ENCODE data around the gene NCOA5.

Gene NCOA5

DNA sequence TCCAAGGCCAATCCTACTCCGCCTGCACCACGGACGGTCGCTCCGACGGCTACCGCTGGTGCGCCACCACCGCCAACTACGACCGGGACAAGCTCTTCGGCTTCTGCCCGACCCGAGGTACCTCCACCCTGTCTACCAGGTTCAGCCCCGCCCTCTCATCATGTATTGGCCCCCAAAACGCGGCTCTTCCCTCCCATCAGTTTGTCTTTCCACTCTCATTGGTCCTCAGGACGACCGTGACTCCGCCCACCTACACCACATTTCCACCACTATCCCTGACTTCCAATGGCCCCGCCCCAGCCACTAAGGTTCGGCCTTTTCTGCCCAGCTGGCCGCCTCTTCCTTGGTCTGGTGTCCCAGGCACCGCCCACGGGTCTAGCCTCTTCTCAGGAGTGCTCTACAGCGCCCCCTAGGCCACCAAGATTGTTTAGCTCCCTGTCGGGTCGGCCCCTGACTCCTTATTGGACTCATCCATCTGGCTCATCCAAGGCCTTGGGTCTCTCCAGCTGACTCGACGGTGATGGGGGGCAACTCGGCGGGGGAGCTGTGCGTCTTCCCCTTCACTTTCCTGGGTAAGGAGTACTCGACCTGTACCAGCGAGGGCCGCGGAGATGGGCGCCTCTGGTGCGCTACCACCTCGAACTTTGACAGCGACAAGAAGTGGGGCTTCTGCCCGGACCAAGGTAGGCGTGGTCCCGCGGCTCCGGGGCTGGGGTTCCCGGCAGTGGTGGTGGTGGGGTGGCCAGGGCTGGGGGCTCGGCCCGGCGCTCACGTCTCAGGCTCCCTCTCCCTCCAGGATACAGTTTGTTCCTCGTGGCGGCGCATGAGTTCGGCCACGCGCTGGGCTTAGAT is 77.9 kb downstream of the NCOA5 start:
- DNase-seq = no peak

All from GF-D8 (cell line).